Measurements from ENCODE around the gene CACNA1C. TPM values are rescaled to one million over a fixed set of nuclear protein-coding genes. Genes with fewer than 3 reads are reported as not detected.

The CACNA1C gene
- total RNA-seq, 2 experiments from 2014 or later = 0.69 to 1.4 TPM

DNA sequence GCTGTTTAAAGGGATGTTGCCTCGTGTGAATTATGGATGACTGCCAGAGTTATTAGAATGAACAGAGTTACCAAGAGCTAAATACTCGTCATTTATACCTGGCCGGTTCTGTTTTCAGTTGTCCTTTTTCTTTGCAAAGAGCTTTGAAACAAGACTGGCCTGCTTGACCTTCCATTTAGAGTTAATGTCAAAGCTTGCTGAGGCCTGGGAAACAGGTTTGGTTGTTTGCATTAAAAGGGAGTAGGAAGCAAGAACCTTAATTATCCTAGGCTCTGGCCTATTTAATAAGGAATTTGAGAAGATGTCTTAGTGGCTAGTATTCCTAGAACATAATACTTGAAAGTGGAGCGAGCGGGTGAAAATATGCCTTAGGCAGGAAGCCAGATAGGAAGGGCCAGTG lies 233.3 kb downstream of the CACNA1C start:
- Histone ChIP-seq H3K9me3 (ENCODE audit: low read length) (no peaks in the 10 kb centered on the region; the same call in 1 of the 2 replicates), H4K20me1 (ENCODE audit: insufficient read depth, low read length) (no peaks in the 10 kb centered on the region), H3K4me1 (ENCODE audit: insufficient read depth, low read length, poor library complexity, severe bottlenecking) (peaks cover 30% of the 10 kb centered on the region), H3K4me2 (ENCODE audit: low read length) (no peak overlapping the region), H3K79me2 (ENCODE audit: insufficient read depth, low read depth, low read length) (no peaks in the 10 kb centered on the region), H3K27ac (ENCODE audit: low read depth, low read length, poor library complexity, severe bottlenecking) (no peak overlapping the region), H3K36me3 (ENCODE audit: insufficient read depth, low read length) (no peaks in the 10 kb centered on the region; the same call in 1 of the 2 replicates), H3K9me2 (ENCODE audit: insufficient read depth, low read length) (no peaks in the 10 kb centered on the region), H3K4me3 (ENCODE audit: low read depth, low read length, poor library complexity, severe bottlenecking) (no peak overlapping the region), H2AFZ (ENCODE audit: low read length) (no peak overlapping the region)
- no peak for TF ChIP-seq EZH2phosphoT487 (IDR thresholded peaks at IDR 0.05; ENCODE audit: borderline replicate concordance, low read depth, low read length)
- TF ChIP-seq, protein P1, sequence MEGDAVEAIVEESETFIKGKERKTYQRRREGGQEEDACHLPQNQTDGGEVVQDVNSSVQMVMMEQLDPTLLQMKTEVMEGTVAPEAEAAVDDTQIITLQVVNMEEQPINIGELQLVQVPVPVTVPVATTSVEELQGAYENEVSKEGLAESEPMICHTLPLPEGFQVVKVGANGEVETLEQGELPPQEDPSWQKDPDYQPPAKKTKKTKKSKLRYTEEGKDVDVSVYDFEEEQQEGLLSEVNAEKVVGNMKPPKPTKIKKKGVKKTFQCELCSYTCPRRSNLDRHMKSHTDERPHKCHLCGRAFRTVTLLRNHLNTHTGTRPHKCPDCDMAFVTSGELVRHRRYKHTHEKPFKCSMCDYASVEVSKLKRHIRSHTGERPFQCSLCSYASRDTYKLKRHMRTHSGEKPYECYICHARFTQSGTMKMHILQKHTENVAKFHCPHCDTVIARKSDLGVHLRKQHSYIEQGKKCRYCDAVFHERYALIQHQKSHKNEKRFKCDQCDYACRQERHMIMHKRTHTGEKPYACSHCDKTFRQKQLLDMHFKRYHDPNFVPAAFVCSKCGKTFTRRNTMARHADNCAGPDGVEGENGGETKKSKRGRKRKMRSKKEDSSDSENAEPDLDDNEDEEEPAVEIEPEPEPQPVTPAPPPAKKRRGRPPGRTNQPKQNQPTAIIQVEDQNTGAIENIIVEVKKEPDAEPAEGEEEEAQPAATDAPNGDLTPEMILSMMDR (conservative IDR thresholded peaks at IDR 0.05; ENCODE audit: low read length) = no peak
- CTCF ChIA-PET (ENCODE audit: unreplicated experiment) = no interaction called here
- POLR2A ChIA-PET = no interaction called here
- intact Hi-C loops (cut with micrococcal nuclease; ENCODE audit: unreplicated experiment) = loop anchor here (10.0 kb wide), 1 partner anchor 491 kb away; no protein-coding TSS in a partner anchor
- no peak for DNase-seq (ENCODE audit: low spot score)
- no TSS peak for BruUV-seq (replicated peaks)

DNA sequence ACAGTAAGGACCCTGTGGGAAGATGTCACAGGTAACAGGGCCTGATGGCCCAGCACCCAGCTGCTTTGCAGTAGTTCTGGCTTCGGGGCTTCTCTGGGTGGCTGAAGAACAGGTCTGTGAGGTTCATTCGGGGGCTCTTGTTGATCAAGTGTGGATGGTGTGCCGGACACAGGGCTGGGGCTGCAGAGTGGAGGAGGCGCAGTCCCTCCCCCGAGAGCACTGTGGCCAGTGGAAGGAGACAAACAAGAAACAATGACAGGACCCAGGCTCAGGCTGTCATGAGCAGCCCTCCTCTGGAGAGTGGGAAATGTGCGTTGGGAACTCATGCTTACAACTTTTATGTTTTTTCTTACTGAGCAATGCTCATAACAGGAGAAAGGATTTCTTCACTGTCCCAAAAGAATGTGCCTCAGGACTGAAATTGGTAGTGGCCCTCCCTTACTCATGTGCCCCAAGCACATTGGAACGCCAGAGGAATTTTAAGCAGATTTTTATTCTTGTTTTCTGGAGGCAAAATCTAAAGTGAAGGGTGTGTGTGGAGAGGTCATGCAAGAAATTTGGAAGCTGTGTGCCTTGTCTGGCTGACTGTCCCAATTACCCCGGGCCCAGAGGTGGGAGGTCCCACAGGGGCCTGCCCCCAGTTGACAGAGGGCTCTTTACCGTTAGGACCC lies 233.8 kb downstream of the CACNA1C start:
- intact Hi-C loops (cut with micrococcal nuclease; ENCODE audit: unreplicated experiment) = loop anchor here (10.0 kb wide), 1 partner anchor 492 kb away; no protein-coding TSS in a partner anchor

More for the DNA sequence above, 233.8 kb downstream of the CACNA1C start:
- no peaks in the 10 kb centered on the region; the same call in 1 of the 2 replicates for H3K36me3 ChIP-seq (ENCODE audit: insufficient read depth, low read length)
- H3K4me2 ChIP-seq (ENCODE audit: low read length) = no peak overlapping the region
- ChIA-PET CTCF (ENCODE audit: unreplicated experiment) (interaction anchor here (0.7 kb wide), 1 partner anchor 12 kb away, joined by 3 read pairs; no protein-coding TSS in a partner anchor), POLR2A (no interaction called here)
- no peak overlapping the region for H3K4me3 ChIP-seq (ENCODE audit: low read depth, low read length, poor library complexity, severe bottlenecking)
- DNase-seq (ENCODE audit: low spot score) = no peak
- no peaks in the 10 kb centered on the region for H3K79me2 ChIP-seq (ENCODE audit: insufficient read depth, low read depth, low read length)
- H3K9me3 ChIP-seq (ENCODE audit: low read length) = no peaks in the 10 kb centered on the region; the same call in 1 of the 2 replicates
- no TSS peak for BruUV-seq (replicated peaks)
- H3K27ac ChIP-seq (ENCODE audit: low read depth, low read length, poor library complexity, severe bottlenecking) = no peak overlapping the region
- TF ChIP-seq, protein P1 (conservative IDR thresholded peaks at IDR 0.05; ENCODE audit: low read length) = no peak
- no peak for TF ChIP-seq EZH2phosphoT487 (IDR thresholded peaks at IDR 0.05; ENCODE audit: borderline replicate concordance, low read depth, low read length)
- H3K9me2 ChIP-seq (ENCODE audit: insufficient read depth, low read length) = no peaks in the 10 kb centered on the region
- no peak overlapping the region for H2AFZ ChIP-seq (ENCODE audit: low read length)
- no peaks in the 10 kb centered on the region for H4K20me1 ChIP-seq (ENCODE audit: insufficient read depth, low read length)
- peaks cover 35% of the 10 kb centered on the region for H3K4me1 ChIP-seq (ENCODE audit: insufficient read depth, low read length, poor library complexity, severe bottlenecking)
